HTR-8/SVneo (cell line): ENCODE data around the gene AUTS2.

Source experiments
- DNase-seq: peaks from one replicate; pipeline ENCODE4 v3.0.0; 2011; ENCODE audit warnings: low spot score, mixed read lengths; ENCODE audit not compliant: insufficient read length
- FAIRE-seq: peaks from 2 replicates; lab custom pipeline; 2011; peaks lifted over from hg19 to GRCh38; lab: Jason Lieb, UNC

AUTS2 gene

GRCh38 chr7:70131817-70132216 is 533.5 kb downstream of the AUTS2 start:
- FAIRE-seq (no peak), DNase-seq (no peak)

- FAIRE-seq (no peak), DNase-seq (no peak)
Measured at GRCh38 chr7:70132226-70132851, 534.1 kb downstream of the AUTS2 start.

- FAIRE-seq = no peak
- DNase-seq = no peak
Measured at GRCh38 chr7:70132852-70133690, 534.8 kb downstream of the AUTS2 start.

GRCh38 chr7:70134029-70134770 is 535.9 kb downstream of the AUTS2 start:
- FAIRE-seq = no peak
- DNase-seq = no peak

- DNase-seq (no peak), FAIRE-seq (no peak)
Measured at GRCh38 chr7:70135656-70136055, 537.4 kb downstream of the AUTS2 start.

- DNase-seq (no peak), FAIRE-seq (no peak)
Measured at GRCh38 chr7:70137126-70137525, 538.9 kb downstream of the AUTS2 start.

GRCh38 chr7:70142247-70142932 is 544.1 kb downstream of the AUTS2 start:
- no peak for FAIRE-seq

GRCh38 chr7:70143075-70144044 is 545.1 kb downstream of the AUTS2 start:
- FAIRE-seq = no peak
- no peak for DNase-seq

More at GRCh38 chr7:70142247-70142932, 544.1 kb downstream of the AUTS2 start:
- no peak for DNase-seq

- no peak for DNase-seq
- no peak for FAIRE-seq
Measured at GRCh38 chr7:70148997-70149396, 550.7 kb downstream of the AUTS2 start.

- DNase-seq = no peak
- no peak for FAIRE-seq
Measured at GRCh38 chr7:70152313-70152712, 554.0 kb downstream of the AUTS2 start.

GRCh38 chr7:70153933-70154332 is 555.7 kb downstream of the AUTS2 start:
- no peak for FAIRE-seq
- DNase-seq = no peak

GRCh38 chr7:70154521-70155180 is 556.4 kb downstream of the AUTS2 start:
- FAIRE-seq (no peak), DNase-seq (no peak)

GRCh38 chr7:70156057-70156456 is 557.8 kb downstream of the AUTS2 start:
- no peak for FAIRE-seq

GRCh38 chr7:70159121-70159520 is 560.8 kb downstream of the AUTS2 start:
- DNase-seq (no peak), FAIRE-seq (no peak)

More at GRCh38 chr7:70156057-70156456, 557.8 kb downstream of the AUTS2 start:
- DNase-seq = no peak

- DNase-seq (no peak), FAIRE-seq (no peak)
Measured at GRCh38 chr7:70165477-70166170, 567.3 kb downstream of the AUTS2 start.

GRCh38 chr7:70171369-70171920 is 573.2 kb downstream of the AUTS2 start:
- FAIRE-seq (no peak), DNase-seq (no peak)

GRCh38 chr7:70177166-70177565 is 578.9 kb downstream of the AUTS2 start:
- no peak for FAIRE-seq
- DNase-seq = no peak

- no peak for DNase-seq
- no peak for FAIRE-seq
Measured at GRCh38 chr7:70178211-70178610, 579.9 kb downstream of the AUTS2 start.
